ENCODE measurements around the gene JPH3.

Gene JPH3

GRCh38 chr16:87642491-87642890, 40.2 kb downstream of the JPH3 start:
- DNase-seq (ENCODE audit: low read depth): no peak
- no peak for TF ChIP-seq CTCF (IDR thresholded peaks at IDR 0.05; ENCODE audit: low read length, missing control alignments)
- H3K4me3 ChIP-seq (replicated peaks; ENCODE audit: low read depth, low read length): no peak overlapping the region

- TF ChIP-seq CTCF (IDR thresholded peaks at IDR 0.05; ENCODE audit: low read length, missing control alignments): no peak
- no peak overlapping the region for H3K4me3 ChIP-seq (replicated peaks; ENCODE audit: low read depth, low read length)
- no peak for DNase-seq (ENCODE audit: low read depth)
These were observed 41.9 kb downstream of the JPH3 start for GRCh38 chr16:87644186-87644585.

GRCh38 chr16:87644596-87644995, 42.3 kb downstream of the JPH3 start:
- no peak overlapping the region for H3K4me3 ChIP-seq (replicated peaks; ENCODE audit: low read depth, low read length)
- TF ChIP-seq CTCF (IDR thresholded peaks at IDR 0.05; ENCODE audit: low read length, missing control alignments): no peak

GRCh38 chr16:87645802-87646201, 43.5 kb downstream of the JPH3 start:
- DNase-seq (ENCODE audit: low read depth): no peak
- no peak for TF ChIP-seq CTCF (IDR thresholded peaks at IDR 0.05; ENCODE audit: low read length, missing control alignments)
- no peak overlapping the region for H3K4me3 ChIP-seq (replicated peaks; ENCODE audit: low read depth, low read length)

More at GRCh38 chr16:87644596-87644995, 42.3 kb downstream of the JPH3 start:
- DNase-seq (ENCODE audit: low read depth): no peak

GRCh38 chr16:87647431-87648185, 45.3 kb downstream of the JPH3 start:
- no peak for DNase-seq (ENCODE audit: low read depth)
- no peak for TF ChIP-seq CTCF (IDR thresholded peaks at IDR 0.05; ENCODE audit: low read length, missing control alignments)
- H3K4me3 ChIP-seq (replicated peaks; ENCODE audit: low read depth, low read length): no peak overlapping the region

- DNase-seq (ENCODE audit: low read depth): no peak
- TF ChIP-seq CTCF (IDR thresholded peaks at IDR 0.05; ENCODE audit: low read length, missing control alignments): no peak
- H3K4me3 ChIP-seq (replicated peaks; ENCODE audit: low read depth, low read length): no peak overlapping the region
These were observed 45.9 kb downstream of the JPH3 start for GRCh38 chr16:87648236-87648635.

All from fibroblast of pulmonary artery (primary cell).